Activated T-cell treated with anti-CD3 and anti-CD28 coated beads, Interleukin-2, amount 50 U/mL, for 4 hours (primary cell): ENCODE data around the gene IGSF3. TPM values are rescaled to one million over a fixed set of nuclear protein-coding genes. Genes with fewer than 3 reads are reported as not detected.
A peak's percentile ranks its signal among the peaks of the same experiment; 100 is the strongest.
"Not testable (repeated sequence)": the region's sequence is repeated elsewhere in the genome, so short reads cannot be mapped to it uniquely, and the experiment has no call there.

Experiments
- ATAC-seq, 2 donors: fragments of 200-7000 bp; cut with Tn5 transposase; one replicate each; pipeline ENCODE4 v1.10.0; 2021
- DNase-seq: peaks from one replicate; pipeline ENCODE4 v3.0.0-alpha.2; 2020
- H3K27me3 Mint-ChIP-seq: one replicate; pipeline ENCODE4 v1.8.0; 2021; ENCODE audit warnings: low read depth, mixed read lengths
- H3K36me3 Mint-ChIP-seq: one replicate; pipeline ENCODE4 v1.8.0; 2022; ENCODE audit warnings: mixed read lengths; ENCODE audit not compliant: insufficient read depth
- H3K4me1 Mint-ChIP-seq: one replicate; pipeline ENCODE4 v1.8.0; 2021; ENCODE audit warnings: low read depth, mixed read lengths
- H3K4me3 Mint-ChIP-seq: one replicate; pipeline ENCODE4 v1.8.0; 2021; ENCODE audit warnings: mild to moderate bottlenecking, moderate library complexity, mixed read lengths
- H3K9me3 Mint-ChIP-seq: one replicate; pipeline ENCODE4 v1.8.0; 2021; ENCODE audit warnings: mixed read lengths
- total RNA-seq, 3 donors: library from RNA; stranded (reverse); gene quantifications; one replicate each; pipeline ENCODE4 v1.2.1, GENCODE V29; 2021

The IGSF3 gene
- total RNA-seq, 3 donors from 2014 or later, result 4.0 to 7.6 (median 4.8) TPM

- H3K36me3 Mint-ChIP-seq, H3K4me1 Mint-ChIP-seq, H3K9me3 Mint-ChIP-seq, DNase-seq, H3K27me3 Mint-ChIP-seq, H3K4me3 Mint-ChIP-seq: not testable (repeated sequence)
- peak; percentile 32 to 44 for ATAC-seq
Observed at GRCh38 chr1:116597388-116597787, 70.1 kb downstream of the IGSF3 start.

- H3K36me3 Mint-ChIP-seq, H3K4me1 Mint-ChIP-seq: not testable (repeated sequence)
Observed at GRCh38 chr1:116596742-116597307, 70.7 kb downstream of the IGSF3 start.

GRCh38 chr1:116595946-116596741 is 71.4 kb downstream of the IGSF3 start:
- peak; percentile 67 to 70 for ATAC-seq
- not testable (repeated sequence) for H3K36me3 Mint-ChIP-seq, H3K27me3 Mint-ChIP-seq, H3K4me1 Mint-ChIP-seq, H3K9me3 Mint-ChIP-seq
- peak overlapping the region; percentile 66 for H3K4me3 Mint-ChIP-seq
- peak; percentile 24 for DNase-seq

More at GRCh38 chr1:116596742-116597307, 70.7 kb downstream of the IGSF3 start:
- H3K4me3 Mint-ChIP-seq, ATAC-seq, DNase-seq, H3K9me3 Mint-ChIP-seq, H3K27me3 Mint-ChIP-seq: not testable (repeated sequence)

GRCh38 chr1:116595065-116595840 is 72.3 kb downstream of the IGSF3 start:
- not testable (repeated sequence) for H3K36me3 Mint-ChIP-seq, ATAC-seq, H3K27me3 Mint-ChIP-seq, H3K4me1 Mint-ChIP-seq, DNase-seq, H3K9me3 Mint-ChIP-seq, H3K4me3 Mint-ChIP-seq

GRCh38 chr1:116593977-116594376 is 73.6 kb downstream of the IGSF3 start:
- not testable (repeated sequence) for H3K9me3 Mint-ChIP-seq, H3K4me3 Mint-ChIP-seq

GRCh38 chr1:116593401-116593800 is 74.1 kb downstream of the IGSF3 start:
- H3K27me3 Mint-ChIP-seq, ATAC-seq, H3K9me3 Mint-ChIP-seq, H3K4me1 Mint-ChIP-seq, H3K4me3 Mint-ChIP-seq, H3K36me3 Mint-ChIP-seq, DNase-seq: not testable (repeated sequence)

More at GRCh38 chr1:116593977-116594376, 73.6 kb downstream of the IGSF3 start:
- not testable (repeated sequence) for H3K4me1 Mint-ChIP-seq, DNase-seq, H3K36me3 Mint-ChIP-seq, ATAC-seq, H3K27me3 Mint-ChIP-seq

- DNase-seq, ATAC-seq, H3K9me3 Mint-ChIP-seq, H3K27me3 Mint-ChIP-seq, H3K4me3 Mint-ChIP-seq, H3K36me3 Mint-ChIP-seq: not testable (repeated sequence)
- peaks cover 11% of the 10 kb centered on the region for H3K4me1 Mint-ChIP-seq
Observed at GRCh38 chr1:116591951-116592605, 75.5 kb downstream of the IGSF3 start.

- not testable (repeated sequence) for H3K27me3 Mint-ChIP-seq, H3K36me3 Mint-ChIP-seq, H3K4me3 Mint-ChIP-seq, H3K9me3 Mint-ChIP-seq, H3K4me1 Mint-ChIP-seq, DNase-seq, ATAC-seq
Observed at GRCh38 chr1:116591006-116591950, 76.3 kb downstream of the IGSF3 start.

- not testable (repeated sequence) for H3K9me3 Mint-ChIP-seq, H3K4me1 Mint-ChIP-seq, DNase-seq, H3K36me3 Mint-ChIP-seq, ATAC-seq, H3K4me3 Mint-ChIP-seq, H3K27me3 Mint-ChIP-seq
Observed at GRCh38 chr1:116590359-116591005, 77.1 kb downstream of the IGSF3 start.

GRCh38 chr1:116589101-116589735 is 78.3 kb downstream of the IGSF3 start:
- not testable (repeated sequence) for DNase-seq, H3K36me3 Mint-ChIP-seq, H3K27me3 Mint-ChIP-seq, H3K9me3 Mint-ChIP-seq, H3K4me3 Mint-ChIP-seq, H3K4me1 Mint-ChIP-seq
- ATAC-seq, result peak; percentile 58 to 66

GRCh38 chr1:116587501-116588227 is 79.9 kb downstream of the IGSF3 start:
- no peak for ATAC-seq
- Mint-ChIP-seq H3K27me3 (no peaks in the 10 kb centered on the region), H3K4me3 (no peak overlapping the region), H3K9me3 (no peaks in the 10 kb centered on the region), H3K36me3 (no peaks in the 10 kb centered on the region), H3K4me1 (peaks cover 1% of the 10 kb centered on the region)
- DNase-seq, result no peak

GRCh38 chr1:116586741-116587143 is 80.8 kb downstream of the IGSF3 start:
- Mint-ChIP-seq H3K4me3 (no peak overlapping the region), H3K4me1 (peaks cover 1% of the 10 kb centered on the region), H3K27me3 (no peaks in the 10 kb centered on the region), H3K36me3 (no peaks in the 10 kb centered on the region), H3K9me3 (no peaks in the 10 kb centered on the region)
- ATAC-seq, result no peak
- DNase-seq, result no peak
